Activated CD8-positive, alpha-beta memory T cell treated with anti-CD3 and anti-CD28 coated beads for 4 hours (primary cell): ENCODE measurements around the gene INMT.

Experiments
- DNase-seq, 2 donors: peaks; one replicate each; pipeline ENCODE4 v3.0.0-alpha.2; 2020; ENCODE audit warnings: low read depth in 2 of 2

The INMT gene

DNA sequence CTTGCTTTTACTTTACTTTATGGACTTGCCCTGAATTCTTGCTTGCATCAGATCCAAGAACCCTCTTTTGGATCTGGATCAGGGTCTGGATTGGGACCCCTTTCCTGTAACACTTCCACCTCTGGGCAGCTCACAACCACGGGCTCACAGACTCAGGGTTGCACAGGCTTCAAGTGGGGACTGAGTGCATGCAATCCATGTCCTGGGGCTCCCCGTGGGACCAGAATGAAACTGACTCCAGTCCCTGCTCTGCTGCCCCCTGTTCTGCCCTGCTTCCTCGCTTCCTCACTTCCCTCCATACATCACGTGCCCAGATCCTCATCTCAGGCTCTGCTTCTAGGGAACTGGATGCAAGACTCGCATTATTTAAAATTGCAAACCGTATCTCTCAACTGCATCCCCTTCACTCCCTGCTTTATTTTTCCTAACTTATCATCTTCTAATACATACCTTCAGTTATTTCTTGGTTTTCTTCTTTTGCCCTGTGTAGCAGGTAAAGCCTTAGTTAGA is 23.3 kb upstream of the INMT start:
- no peak for DNase-seq

- DNase-seq: no peak
Observed at GRCh38 chr7:30729642-30730041, 22.3 kb upstream of the INMT start.

DNA sequence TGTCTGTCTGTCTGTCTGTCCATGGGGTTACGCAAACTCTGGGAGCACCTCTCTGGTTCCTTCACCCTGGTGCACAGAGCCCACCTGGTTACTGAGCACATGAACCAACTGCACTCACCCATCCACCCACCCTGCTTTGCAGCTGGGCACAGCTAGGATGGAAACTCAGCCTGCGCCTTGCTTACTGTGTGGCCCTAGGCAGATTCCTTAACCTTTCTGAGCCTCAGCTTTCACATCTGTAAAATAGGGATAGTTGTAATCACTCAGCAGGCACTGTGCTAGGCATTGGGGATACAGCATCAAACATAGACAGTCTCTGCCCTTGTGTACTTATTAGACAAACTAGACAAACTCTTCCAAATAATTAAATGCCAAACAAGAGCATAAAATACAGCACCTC is 21.8 kb upstream of the INMT start:
- DNase-seq: no peak

GRCh38 chr7:30730996-30731395 is 20.9 kb upstream of the INMT start:
- no peak for DNase-seq

- DNase-seq: no peak
Observed at GRCh38 chr7:30731581-30731980, 20.4 kb upstream of the INMT start.

- no peak for DNase-seq
Observed at GRCh38 chr7:30732606-30733005, 19.3 kb upstream of the INMT start.

- no peak for DNase-seq
Observed at GRCh38 chr7:30733216-30733615, 18.7 kb upstream of the INMT start.

DNA sequence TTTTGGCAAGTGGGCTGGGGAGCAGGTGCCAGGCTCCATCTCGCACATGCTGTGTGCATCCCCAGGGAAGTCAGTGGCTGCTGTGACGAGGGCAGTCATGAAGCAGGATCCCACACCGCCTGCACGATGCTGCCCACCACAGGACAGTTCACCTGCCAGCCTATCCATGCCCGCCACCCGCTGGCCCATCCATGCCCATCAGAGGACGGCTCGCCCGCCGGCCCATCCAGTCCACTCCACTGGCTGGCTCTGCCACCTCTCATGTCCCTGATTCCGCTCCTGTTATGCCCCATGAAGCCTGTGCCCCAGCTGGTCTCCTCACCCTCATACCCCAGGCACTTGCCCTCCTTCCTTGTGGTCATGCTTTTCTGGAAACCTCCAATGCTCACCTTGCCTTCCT is 18.2 kb upstream of the INMT start:
- no peak for DNase-seq

- no peak for DNase-seq
Observed at GRCh38 chr7:30734497-30734896, 17.4 kb upstream of the INMT start.

GRCh38 chr7:30735631-30736030 is 16.3 kb upstream of the INMT start:
- DNase-seq: no peak

DNA sequence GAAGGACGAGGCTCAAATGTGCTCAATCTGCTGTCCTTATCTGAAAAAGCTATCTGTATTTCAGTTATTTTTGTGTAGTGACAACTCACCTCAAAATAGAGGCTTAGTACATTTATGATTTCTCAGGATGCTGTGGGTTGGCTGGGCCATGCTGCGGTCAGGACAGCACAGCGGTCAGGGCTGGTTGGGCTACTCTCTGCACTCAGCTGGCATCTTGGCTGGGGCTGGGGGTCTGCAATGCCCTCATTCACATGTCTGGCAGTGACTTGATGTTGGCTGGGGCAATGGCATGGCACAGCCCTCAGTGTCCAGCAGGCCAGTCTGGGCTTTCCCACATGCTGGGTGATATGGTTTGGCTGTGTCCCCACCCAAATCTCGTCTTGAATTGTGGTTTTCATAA is 15.6 kb upstream of the INMT start:
- DNase-seq: no peak

- no peak for DNase-seq
Observed at GRCh38 chr7:30738026-30738915, 13.7 kb upstream of the INMT start.

DNA sequence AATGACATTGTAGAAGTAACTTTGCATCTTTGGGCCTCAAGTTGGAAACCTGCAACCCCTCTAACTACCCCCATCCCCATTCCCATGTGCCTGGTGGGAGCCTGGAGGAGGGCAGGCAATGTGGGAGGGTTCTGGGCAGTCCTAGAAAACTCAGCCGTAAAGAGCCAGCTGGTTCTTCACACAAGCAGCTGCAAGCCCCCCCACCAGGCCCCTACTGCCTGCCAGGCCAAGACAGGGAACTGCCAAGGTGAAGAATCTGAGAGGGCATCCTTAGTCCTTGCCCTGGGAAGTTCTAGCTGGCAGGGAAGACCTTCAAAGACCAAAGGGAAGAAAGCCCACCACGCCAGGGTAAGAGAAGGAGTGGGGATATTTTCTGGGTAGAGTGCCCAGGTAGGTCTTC is 12.2 kb upstream of the INMT start:
- no peak for DNase-seq

DNA sequence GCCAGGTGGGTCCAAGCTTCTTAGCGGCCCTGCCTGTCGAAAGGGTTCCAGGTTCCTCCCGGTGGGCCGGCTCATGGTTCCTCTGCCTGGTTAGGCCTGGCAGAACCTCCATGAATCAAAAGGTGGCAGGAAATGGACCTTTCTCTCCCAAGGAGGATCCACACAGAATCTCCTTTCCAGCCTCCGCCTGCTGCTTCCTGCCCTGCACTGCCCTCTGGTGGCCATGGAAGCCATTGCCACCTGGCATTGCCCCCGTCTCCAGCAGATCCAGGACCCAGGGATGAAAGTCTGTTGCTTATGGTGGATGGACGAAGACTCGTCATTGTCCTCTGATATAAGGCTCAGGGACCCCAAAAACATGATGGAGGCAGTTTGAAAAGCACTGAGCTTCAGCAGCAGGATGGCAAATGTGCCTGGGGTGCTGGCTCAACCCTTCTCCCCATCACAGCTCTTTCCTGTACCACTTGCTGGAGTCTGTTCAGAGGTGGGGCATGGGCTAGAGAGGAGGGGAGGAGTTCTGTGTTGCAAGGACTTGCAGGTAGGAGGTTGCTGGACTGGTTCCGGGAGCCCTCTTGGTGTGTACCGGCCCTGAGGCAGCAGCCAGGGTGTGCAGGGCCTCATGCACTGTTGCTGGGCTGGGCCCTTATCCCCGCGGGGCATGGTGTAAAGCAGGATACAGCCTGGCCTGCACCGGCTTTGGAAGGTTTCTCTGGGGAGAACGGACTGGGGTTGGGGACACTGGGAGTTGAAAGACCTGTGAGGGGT is 11.3 kb upstream of the INMT start:
- DNase-seq: peak; percentile 41 to 44

GRCh38 chr7:30741289-30741688 is 10.6 kb upstream of the INMT start:
- no peak for DNase-seq

DNA sequence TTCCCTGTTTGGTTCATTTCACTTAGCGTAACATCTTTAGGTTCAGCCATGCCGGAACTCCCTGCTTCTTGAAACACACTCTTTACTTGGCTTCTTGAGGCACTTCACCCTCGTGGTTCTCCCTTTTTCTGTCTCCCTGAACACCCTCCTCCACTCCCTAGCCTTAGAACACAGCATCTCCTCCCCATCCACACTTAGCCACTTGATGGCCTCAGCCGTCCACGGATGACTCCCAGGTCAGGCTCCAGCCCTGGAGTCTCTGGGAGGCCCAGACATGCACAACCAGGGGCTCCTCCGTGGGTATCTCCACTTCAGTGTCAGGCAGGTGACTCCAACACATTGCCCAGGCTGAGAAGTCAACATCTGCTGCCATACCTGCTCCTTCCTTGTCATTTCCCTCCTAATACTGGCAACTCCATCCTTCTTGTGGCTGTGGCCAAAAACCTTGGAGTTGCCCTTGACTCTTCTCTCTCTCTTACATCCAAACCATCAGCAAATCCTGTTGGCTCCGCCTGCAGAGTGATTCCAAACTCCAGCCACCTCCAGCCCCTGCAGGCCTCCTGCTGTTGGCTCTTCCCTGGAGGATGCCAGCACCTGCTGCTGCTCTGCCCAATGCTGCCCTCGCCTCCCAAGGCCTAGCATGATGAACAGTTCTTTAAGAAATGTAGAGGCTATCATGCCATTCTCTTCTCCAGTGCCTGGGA is 8.4 kb upstream of the INMT start:
- no peak for DNase-seq

GRCh38 chr7:30744075-30744417 is 7.9 kb upstream of the INMT start:
- no peak for DNase-seq

- DNase-seq: no peak
Observed at GRCh38 chr7:30745261-30745941, 6.5 kb upstream of the INMT start.

GRCh38 chr7:30750010-30750409 is 1.9 kb upstream of the INMT start:
- DNase-seq: no peak

- DNase-seq: no peak
Observed at GRCh38 chr7:30750683-30751650, 968 bp upstream of the INMT start.

DNA sequence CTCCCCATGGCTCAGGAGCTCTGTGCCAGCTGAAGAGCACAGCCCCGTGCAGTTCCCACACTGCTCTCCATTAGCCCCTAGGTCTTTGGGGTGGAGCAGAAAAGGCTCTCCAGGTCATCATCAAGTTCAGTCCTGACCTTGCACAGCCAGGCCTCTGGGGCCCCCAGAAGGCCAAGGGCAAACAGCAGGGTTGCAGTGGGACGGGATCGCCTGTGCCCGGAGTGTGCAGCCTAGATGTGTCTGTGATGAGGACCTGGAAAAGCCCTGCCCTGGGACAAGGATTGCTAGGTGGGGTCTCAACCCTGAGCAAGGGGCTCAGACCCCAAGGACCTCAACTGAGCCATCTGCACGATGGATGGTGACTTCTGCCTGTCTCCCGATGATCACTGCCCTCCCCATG is 549 bp downstream of the INMT start:
- no peak for DNase-seq
